ENCODE results near the gene TSPYL1.
"Not testable (repeated sequence)": the region's sequence is repeated elsewhere in the genome, so short reads cannot be mapped to it uniquely, and the experiment has no call there.

Gene TSPYL1

DNA sequence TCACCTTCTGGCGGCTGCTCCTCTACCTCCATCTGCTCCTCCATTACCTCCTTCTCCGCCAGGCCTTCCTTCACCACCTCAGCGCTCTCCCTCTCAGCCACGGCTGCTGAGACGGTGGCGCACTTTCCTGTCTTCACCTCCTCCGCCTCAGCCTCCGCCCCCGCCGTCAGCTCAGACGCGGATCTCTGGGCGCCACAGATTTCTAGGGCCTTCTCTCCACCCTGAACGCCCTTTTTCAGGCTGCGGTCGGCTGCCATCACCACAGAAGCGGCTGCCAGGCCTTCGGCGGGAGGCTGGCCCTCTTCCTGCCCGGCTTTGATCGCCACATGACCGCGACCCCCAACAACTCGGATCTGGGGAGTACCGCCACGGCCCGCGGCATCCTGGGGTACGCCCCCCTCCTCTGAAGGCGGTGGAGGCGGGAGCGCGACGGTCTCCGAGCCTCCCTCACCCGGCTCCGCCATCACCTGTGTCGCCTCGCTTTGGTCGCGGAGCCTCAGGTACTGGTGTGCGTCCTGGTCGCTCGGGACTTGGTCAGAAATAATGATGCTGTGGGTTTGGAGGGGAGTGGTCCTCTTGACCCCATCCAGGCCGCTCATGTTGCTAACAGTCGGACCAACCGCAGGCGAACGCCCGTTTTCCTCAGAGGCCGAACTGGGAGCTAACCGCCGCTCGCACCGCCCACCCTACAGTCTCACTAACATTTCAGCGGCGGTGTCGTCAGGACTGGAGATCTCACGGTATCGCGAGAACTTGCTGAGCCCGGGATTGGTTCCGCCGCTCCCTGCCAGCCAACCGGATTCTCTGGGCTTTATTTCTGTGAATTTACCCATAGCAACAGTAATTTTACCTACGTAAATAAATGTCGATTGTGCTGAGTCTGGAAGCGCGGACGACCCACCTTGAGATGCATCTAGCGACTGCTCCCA is at the start of gene TSPYL1:
TSPYL1 (minus strand) TSS at position 699 of the 929 bp plus-strand sequence; CDS start at position 599, 100 bp downstream.
- DNase-seq: peak; percentile 96

DNA sequence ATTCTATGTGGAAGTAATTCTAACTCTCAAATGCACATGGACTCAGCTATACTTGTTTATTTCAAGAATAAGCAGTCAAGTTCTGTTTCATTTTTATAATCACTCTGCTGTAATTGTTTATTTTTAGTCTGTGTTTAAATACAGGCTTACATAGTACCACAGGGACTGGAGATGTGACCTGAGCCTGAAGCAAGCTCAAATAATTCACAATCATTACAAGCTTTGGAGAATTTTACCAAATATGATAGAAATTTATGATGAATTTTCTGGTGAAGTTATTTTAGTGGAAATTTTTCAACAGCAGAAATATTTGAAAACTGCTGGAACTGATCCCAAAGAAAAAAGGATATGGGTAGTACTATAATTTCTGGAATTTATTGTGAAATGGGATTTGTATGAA is 49.4 kb upstream of the TSPYL1 start:
- DNase-seq: no peak

DNA sequence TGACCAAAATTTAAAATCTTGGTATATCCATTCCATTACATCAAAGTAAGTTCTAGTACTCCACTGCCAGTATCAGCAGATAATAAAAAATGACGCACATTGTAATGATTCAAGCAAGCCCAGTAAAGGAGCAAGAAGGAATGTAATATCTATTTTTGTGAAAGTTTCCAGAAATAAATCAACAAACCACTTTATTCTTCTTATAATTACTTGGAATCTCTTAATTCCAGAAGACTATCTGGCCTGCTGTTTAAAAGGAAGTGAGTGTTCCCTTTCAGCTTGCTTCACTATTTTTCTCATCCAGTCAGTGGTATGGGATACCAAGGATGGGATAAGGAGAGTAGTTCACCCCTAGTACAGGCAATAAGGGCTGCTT is 48.8 kb upstream of the TSPYL1 start:
- no peak for DNase-seq

DNA sequence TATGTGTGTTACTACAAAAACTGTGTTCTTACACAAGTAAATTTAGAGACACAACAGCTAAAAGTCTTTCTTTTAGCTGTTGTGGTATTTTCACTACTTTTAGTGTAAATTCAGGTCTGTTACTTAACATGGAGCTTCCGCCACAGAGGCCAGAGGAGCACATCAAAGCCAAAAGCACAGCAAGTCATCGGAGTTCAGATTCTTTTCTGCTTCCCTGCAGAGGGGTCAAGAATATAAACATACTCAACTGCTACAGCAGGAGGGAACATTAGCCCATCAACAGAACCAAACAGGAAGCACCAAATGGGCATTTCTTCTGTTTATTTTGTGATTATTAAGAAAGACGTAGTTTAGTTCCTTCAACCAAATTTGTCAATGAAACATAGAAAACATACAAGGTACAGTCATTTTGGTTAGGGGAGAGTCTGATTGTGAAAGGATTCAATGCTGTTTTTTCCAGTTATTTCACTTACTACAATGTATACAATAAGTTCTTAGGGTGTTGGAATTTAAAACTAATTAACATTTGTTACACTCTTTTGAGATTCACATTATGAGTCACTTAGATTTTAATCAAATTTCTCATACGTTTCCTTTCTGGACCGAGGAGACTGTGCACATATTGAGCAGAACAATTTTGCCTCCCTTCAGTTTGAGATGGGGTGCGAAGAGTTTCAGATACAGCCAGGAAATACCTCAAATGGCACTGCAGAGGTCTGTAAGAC is 48.2 kb upstream of the TSPYL1 start:
- no peak for DNase-seq

DNA sequence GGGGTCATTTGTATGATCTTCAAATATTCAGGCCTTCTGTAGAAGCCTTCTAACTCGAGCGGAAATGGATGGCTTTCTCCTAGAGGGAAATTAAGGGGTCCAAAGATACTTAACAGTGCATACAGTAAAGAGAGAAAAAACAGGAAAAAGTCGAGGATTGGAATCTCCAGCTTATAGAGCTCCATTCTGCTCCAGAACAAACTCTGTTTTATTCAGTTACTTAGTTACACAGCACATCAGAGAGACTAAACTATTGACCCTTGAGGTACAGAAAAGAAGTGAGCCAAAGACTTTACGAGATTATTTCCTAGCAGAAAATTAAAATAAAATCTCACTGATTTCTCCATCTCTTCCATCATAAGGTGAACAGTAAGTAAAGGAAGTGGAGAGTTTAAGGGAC is 47.3 kb upstream of the TSPYL1 start:
- no peak for DNase-seq

DNA sequence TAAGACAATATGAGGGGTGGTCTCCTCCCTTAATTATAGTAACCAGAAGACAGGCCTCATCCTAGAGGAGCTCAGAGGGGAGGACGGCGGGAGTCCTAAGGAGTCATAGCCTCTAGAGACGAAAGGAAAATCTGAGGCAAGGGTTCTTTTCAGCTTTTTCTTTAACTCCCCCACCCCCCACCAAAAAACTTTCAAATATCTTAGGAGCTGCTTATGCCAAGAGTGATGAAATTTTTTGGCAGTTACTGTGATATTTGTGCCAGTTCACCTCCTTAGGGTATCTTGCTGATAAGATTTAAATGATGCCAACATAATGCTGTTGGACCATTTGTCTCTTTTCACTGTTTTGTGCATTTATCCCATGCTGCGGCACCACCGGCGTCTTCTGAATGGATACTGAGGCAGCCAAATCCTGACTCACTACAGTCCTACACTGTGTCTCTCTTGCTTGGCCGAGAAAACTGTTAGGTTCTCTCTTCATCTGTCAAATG is 46.5 kb upstream of the TSPYL1 start:
- DNase-seq: no peak

DNA sequence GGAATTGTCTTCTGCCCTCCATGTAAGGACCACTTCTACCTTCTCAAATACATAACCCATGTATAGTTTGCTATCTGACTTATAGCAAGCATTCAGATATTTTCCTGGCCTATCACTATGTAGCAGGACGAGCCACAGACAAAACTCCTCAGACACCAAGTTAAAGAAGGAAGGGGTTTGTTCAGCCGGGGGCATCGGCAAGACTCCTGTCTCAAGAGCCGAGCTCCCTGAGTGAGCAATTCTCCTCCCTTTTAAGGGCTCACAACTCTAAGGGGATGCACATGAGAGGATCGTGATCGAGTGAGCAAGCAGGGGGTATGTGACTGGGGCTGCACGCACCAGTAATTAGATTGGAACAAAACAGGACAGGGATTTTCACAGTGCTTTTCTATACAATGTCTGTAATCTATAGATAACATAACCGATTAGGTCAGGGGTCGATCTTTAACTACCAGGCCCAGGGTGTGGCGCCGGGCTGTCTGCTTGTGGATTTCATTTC is 46.0 kb upstream of the TSPYL1 start:
- not testable (repeated sequence) for DNase-seq

DNA sequence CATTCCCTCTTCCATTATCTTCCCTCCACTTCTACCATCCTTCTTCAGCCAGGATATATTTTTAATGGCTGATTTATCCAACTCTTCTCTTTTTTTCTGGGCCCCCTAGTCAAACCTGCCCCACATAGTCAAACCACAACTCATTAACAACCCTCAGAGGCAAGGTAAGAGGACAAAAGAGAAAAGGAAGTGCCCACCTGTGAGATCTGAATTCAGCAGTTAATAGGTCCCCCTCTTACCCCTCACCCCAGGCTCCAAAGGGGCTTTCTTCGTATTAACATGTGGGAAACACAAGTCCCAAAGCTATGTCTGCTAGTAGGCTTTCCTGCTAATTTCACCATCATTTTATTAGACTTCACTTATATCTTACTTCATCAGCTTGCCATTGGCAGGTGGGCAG is 44.1 kb upstream of the TSPYL1 start:
- no peak for DNase-seq

DNA sequence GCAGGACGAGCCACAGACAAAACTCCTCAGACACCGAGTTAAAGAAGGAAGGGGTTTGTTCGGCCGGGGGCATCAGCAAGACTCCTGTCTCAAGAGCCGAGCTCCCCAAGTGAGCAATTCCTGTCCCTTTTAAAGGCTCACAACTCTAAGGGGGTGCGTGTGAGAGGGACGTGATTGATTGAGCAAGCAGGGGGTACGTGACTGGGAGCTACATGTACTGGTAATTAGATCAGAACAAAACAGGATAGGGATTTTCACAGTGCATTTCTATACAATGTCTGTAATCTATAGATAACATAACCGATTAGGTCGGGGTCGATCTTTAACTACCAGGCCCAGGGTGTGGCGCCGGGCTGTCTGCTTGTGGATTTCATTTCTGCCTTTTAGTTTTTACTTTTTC is 42.2 kb upstream of the TSPYL1 start:
- DNase-seq: not testable (repeated sequence)

DNA sequence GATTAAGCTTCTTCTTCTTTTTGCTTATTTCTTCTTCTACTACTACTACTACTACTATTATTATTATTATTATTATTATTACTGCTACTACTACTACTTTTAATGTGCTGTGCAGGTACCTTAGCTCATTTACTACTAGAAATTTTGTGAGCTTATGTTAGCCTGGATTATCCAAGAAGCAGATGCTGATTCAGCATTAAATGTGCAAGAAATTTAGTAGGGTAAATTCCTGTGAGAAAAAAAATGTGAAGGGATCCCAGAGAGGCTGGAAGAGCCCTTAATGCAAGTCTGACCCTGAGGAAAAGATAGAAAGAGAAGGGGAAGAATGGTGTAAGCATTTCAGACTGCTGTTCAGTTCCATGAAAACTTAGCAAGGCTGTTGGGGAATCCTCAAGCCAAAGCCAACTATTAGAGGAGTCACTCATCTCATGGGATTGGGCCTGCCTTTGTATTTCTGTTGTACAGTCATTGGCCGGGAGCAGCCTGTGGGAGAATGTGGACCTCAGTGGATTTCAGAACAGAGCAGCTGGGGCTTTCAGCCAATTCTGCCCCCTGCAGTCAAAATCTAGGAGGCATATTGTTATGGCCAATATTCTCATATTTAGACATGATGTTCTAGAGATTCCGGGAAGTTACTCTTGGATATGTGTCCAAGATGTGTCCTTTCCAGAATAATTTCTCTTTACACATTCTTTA is 37.2 kb upstream of the TSPYL1 start:
- no peak for DNase-seq

DNA sequence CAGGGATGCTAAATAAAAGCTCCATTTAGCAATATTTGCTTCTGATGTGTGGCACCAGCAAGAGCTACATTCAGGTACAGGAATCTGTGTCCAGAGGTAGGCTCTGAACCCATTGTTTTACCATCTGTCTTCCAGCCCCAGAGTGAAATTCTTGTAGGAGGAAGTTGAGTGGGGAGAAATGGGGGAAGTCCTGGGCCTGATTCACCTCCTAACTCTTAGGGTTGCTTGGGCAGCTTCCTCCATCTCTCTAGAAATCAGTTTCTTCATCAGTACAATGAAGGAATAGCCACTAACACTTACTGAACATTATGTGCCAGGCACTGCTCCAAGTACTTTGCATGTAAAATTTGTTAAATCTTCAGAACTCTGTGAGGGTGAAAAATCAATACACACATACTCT is 35.1 kb upstream of the TSPYL1 start:
- DNase-seq: peak; percentile 13 to 38

DNA sequence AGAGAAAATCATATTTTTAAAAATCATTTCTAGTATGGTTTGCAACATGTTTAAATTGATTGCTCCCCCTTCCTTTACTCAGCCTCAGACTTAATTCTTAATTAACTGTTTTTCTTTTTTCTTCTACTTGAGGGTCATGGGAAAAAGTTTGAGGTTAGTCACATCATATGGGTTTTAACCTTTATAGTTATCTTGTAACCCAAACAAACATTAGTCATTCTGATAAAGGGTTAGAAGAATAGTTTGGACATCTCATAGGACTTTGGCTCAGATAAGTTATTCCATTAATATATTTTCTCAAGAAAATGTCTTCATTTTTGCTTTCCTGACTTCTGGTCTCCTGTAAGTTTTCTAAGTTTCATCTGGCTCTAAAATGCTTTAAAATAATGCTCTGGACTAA is 34.5 kb upstream of the TSPYL1 start:
- DNase-seq: no peak

DNA sequence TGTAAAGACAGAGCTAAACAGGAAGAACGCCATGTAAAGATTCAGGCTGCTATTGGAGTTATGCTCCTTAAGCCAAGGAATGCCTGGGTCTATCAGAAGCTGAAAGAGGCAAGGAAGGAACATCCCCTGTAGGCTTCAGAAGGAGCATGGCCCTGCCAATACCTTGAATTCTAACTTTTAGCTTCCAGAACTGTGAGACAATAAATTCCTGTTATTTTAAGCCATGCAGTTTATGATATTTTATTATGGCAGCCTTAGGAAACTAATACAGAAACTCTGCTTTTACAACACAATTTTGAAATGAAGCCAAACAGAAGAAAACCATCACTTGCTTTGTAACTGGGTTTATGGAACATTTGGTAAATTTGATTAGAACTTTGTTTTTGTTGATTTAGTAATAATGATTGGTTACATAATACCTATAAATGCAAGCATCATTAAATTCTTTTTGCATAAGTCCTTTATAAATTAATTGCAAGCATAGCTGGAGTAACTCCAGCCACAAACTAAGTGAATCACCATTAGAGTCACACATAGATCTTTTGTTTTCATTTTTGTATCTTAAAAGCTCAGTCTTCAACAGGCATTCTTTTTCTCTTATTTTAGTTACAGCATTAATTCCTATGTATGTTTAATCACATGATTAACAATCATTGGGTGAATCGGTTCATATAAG is 33.5 kb upstream of the TSPYL1 start:
- no peak for DNase-seq

DNA sequence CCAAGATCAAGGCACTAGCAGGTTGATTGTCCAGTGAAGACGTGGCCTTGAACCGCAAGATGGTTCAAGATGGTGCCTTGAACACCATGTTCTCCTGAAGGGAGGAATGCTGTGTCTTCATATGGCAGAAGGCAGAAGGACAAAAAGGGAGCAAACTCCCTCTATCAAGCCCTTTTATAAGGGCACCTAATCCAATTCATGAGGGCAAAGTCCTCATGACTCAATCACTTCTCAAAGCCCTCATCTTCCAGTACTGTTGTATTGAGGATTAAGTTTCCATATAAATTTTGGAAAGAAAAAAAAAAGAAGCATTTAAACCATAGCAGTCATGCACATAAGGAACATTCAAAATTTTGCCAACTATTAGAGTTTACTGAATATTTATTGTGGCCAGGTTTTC is 29.9 kb upstream of the TSPYL1 start:
- DNase-seq: no peak

DNA sequence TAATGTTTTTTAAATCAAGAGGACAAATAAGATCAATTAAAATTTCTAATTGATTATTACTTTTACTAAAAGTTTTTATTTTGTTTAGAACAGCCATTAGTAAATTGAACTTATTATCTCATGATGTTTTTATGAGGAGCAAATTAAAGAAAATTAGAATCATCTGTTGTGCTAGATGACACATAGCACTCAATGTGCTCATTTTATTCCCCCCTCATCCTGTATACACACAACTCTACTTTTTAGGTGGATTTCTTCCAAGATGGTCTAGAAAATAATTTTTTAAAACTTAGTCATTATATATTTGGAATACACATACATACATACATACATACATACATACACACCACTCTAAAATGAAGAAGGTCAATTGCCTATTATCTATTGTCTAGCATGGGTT is 29.3 kb upstream of the TSPYL1 start:
- no peak for DNase-seq

DNA sequence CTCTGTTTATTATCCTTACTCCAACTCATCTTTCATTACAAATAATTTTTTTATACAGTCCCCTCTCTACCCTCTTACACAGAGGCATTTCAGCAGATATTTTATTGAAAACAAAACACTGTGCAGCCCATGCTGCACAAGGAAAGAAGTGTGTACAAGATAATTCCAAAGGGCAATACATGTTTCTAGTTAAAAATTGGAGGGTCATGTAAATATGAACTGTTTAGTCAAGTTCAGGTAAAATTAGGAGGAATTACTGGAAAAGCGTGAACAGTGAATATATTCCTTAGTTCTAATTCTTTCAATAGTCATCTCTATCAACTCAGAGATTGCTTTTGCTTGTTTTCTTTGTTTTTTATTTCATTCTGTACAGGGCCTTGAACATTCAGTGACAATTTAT is 27.9 kb upstream of the TSPYL1 start:
- DNase-seq: no peak

DNA sequence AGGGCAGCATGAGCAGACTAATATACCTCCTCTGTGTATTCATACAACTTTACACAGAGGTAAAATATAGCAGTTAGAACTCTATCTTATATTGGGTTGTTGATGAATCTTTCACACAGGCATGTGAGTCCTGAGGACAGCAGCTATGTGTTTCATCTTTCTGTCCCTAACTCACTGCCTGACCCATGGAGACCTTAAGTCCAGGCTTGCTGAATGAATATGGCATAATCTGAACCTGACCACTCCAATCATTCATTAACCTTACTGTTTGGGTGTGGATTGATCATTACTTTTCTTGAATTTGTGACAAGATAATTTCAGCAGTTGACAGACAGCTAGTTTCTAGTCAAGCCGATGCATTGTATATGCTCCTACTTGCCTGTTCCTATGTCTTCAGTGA is 27.3 kb upstream of the TSPYL1 start:
- DNase-seq: no peak

DNA sequence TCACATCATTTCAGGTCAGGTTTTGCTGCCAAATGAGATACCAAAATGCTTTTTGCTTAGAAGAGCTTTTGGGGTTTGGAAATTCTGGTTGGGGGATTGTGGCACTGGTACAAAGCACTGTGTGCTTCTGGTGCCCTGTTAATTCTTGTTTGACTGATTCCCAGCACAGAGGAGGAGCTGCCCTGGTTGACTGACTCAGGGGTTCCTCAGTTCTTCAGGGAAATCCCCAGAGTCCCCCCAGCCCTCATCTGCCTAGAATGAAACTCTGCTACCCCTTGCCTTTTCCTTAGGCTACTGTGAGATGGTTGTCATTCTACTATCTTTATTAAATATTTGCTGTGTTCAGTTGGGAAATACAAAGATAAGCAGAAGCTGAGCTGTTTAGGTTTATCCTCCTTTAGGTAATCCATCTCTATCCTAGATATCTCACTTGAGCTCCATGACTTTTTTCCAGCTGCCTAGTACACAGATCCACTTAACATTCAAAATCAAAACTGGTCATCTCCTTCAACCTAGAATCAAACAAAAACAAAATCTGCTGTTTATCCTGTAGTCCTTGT is 24.9 kb upstream of the TSPYL1 start:
- DNase-seq: no peak

DNA sequence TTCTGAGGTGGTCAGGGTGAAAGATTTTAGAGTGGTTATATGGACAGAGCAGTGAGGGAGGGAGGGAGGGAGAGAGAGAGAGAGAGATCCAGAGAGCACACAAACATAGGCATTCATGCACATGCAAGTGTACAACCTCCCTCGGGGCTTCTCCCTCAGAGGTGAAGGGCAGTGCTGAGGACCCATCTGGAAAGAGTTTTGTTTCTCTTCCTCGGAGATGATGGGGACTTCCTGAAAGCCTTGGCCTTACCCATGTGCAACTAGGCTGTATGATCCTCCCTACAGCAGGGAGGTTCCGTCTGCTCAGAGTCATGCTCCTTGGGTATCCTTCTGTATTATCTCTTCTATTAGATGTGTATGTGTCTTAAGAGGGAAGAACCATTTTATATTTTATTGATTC is 21.4 kb upstream of the TSPYL1 start:
- no peak for DNase-seq

DNA sequence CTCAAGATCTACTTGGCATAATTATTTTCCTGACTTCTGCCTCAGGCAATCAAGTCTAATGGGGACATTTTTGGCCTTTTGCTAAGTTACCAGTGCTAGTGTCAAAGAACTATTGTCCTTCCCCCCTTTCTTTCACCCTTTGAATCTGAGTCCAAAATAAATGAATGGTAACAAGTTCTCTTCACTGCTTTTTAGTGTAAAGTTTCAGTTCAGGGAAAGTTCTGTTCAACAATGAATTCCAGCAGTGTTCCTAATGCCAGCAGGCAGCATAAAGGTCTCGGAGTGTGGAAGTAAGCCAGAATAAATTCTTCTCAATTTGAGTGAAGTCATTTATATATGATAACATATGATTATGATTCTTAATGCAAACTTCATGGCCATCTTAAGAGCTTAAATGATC is 20.8 kb upstream of the TSPYL1 start:
- no peak for DNase-seq

DNA sequence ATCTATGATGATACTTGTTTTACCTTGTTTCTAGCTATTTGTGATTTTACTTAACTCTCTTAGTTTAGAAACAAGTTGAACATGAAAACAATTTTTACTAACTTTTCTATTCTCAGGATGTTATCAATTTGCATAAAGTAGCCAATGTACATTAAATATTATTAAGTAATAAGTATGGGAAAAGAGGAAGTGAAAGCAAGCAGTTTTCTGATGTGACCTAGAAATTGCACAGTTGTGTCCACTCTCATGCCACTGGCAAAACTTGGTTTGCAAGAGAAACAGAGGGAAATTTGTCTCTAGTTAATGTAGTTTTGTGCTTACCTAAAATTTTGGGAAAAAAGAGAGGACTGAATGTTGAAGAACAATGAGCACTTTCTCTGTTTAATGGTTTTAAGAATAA is 19.2 kb upstream of the TSPYL1 start:
- DNase-seq: no peak

DNA sequence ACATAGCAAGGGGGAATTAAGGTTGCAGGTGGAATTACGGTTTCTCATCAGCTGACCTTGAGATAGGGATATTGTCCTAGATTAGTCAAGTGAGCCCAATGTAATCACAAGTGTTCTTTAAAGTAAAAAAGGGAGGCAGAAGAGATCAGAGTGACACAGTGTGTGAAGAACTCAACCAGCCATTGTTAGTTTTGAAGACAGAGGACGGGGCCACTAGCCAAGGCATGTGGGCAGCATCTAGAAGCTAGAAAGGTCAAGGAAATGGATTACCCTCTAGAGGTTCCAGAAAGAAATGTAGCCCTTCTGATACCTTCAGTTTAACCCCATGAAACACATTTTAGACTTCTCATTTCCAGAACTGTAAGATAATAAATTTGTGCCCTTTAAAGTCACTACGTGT is 18.5 kb upstream of the TSPYL1 start:
- no peak for DNase-seq
